HG03025 (cell line): ENCODE data around the gene NENF.
"Not testable (repeated sequence)": the region's sequence is repeated elsewhere in the genome, so short reads cannot be mapped to it uniquely, and the experiment has no call there.

Experiments used
- ATAC-seq: cut with Tn5 transposase; IDR thresholded peaks from one replicate; pipeline ENCODE4 v1.9.1; 2021; ENCODE audit warnings: mild to moderate bottlenecking, moderate library complexity; ENCODE audit not compliant: unreplicated experiment, low FRiP score

NENF gene

DNA sequence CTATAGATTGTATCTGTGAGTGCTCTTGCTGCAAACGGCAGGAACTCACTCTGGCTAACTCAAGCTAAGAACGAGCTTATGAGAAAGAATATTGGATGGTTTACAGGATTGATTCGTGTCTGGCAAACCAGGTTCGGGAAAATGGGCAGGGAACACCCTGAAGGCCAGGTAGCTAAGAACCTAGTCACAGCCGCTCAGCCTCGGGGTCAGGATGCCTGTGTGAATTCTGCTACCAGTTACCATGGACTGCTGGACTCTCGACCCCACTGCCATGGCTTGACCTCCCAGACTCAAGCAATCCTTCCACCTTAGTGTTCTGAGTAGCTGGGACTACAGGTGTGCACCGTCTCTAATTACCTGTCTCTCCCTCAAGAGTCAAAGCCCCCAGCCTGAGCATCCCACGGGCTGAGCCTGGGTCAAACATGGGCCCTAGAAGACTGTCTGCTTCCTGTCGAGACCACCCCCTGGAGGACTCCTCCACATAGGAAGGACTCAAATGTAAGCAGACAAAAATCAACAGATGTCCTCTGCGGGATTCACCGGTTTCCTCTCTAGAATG is 45.8 kb downstream of the NENF start:
- no peak for ATAC-seq

DNA sequence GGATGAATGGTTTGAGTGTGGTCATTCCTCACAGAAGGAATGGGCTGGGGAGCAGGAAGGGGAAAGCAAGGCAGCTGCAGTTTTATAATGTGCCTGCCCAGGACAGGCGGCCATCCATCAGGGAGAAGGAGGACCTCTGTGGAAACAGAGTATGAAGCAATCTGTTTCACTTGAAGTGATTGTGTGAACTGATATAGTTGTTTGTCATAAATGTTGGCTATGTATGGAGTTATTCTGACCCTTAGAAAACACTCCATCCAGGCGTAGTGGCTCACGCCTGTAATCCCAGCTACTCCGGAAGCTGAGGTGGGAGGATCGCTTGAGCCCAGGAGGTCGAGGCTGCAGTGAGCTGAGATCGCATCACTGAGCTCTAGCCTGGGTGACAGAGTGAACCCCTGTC is 46.5 kb downstream of the NENF start:
- ATAC-seq = no peak

DNA sequence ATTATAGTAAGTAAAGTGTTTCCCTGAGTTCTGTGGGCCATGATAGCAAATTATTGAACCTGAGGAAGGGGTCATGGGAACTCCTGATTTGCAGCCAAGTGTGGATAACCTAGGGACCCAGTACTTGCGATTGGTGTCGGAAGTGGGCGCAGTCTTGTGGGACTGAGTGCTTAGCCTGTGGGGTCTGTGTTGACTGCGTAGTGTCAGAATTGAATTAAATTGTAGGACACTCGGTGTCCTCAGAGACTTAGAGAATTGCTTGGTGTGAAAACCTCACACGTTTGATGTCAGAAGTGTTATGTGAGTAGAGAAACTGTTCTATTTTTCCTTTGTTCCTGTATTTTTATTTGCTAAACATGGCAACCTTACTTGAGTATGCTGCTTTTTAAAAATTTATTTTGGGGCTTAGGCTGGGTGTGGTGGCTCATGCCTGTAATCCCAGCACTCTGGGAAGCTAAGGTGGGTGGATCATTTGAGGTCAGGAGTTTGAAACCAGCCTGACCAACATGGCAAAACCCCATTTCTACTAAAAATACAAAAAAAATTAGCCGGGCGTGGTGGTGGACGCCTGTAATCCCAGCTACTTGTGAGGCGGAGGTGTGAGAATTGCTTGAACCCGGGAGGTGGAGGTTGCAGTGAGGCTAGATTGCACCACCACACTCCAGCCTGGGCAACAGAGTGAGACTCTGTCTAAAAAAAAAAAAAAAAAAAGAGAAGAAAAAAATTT is 48.2 kb downstream of the NENF start:
- ATAC-seq = not testable (repeated sequence)

DNA sequence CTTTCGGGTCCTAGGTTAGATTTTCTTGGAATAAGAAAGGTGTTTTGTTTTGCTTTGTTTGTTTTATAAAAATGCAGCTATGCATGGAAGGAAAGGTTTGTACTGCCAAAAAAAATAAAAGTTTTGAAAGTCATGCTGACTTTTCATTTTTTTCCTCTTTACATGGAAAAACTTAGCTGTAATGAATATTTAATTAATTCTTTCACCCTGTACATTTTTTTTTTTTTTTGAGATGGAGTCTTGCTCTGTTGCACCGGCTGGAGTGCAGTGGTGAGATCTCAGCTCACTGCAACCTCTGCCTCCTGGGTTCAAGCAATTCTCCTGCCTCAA is 48.7 kb downstream of the NENF start:
- no peak for ATAC-seq

DNA sequence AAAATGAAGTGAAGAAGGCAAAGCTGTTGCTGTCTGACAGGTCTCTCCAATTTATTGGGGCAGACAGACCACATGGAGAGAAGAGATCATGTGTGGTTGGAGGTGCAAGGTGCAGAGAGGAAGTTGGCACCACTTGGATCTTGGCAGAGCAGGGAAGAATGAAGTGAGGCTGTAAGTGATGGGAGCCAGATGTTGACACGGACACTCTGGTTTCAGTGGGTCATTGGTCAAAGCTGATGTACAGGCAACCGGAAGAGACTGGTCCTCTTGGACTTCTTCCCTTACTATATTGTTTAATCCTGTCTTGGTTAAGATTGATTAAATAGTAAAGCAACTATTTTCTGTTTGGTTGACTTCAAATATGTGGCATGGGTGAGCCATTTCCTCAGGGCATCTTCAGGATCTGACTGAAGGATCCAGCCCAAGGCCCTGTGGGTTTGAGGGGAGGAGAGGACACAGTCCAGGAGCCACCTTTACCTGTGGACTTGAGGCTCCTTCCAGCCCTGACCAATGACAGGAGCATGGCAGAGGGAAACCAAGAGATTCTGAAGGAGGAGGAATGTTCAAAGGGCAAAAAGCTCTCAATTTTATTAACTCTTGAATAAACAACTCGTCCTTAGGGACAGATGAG is 49.4 kb downstream of the NENF start:
- no peak for ATAC-seq

DNA sequence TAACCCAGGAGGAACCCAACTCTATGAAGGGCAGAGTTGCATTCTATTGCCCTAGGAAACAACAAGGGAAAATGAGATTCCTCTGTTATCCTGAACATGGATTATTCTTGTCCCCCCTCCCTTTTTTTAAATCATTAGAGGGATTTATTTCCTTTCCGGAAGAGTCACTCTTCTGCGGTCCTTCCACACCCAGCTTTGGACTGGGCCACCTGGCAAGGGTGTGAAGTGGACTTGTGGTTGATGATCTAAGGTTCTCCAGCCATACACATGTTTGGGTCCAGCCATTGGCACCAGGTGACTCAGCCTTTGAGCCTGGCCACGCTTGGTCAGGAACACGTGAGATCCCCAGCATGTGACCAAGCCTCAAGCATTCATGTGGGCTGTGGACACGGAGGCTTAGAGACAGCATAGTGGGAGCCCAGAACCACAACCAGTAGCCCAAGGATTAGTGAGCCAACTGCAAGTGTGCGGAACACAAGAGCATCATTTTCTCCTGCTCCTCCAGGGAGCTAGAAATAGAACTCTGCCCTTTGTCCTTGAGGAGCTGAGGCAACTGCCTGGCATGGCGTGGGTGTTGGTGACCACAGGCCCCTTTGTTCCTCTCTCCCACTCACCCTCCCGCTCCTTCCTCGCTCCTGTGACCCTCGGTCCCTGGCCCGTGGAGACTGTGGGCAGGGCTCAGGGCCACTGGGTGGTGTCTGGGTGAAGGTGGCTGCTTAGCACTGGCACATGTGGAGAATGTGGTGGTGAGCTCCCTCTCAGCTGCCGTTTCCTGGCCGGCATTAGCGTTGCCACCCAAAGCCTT is 50.1 kb downstream of the NENF start:
- no peak for ATAC-seq

DNA sequence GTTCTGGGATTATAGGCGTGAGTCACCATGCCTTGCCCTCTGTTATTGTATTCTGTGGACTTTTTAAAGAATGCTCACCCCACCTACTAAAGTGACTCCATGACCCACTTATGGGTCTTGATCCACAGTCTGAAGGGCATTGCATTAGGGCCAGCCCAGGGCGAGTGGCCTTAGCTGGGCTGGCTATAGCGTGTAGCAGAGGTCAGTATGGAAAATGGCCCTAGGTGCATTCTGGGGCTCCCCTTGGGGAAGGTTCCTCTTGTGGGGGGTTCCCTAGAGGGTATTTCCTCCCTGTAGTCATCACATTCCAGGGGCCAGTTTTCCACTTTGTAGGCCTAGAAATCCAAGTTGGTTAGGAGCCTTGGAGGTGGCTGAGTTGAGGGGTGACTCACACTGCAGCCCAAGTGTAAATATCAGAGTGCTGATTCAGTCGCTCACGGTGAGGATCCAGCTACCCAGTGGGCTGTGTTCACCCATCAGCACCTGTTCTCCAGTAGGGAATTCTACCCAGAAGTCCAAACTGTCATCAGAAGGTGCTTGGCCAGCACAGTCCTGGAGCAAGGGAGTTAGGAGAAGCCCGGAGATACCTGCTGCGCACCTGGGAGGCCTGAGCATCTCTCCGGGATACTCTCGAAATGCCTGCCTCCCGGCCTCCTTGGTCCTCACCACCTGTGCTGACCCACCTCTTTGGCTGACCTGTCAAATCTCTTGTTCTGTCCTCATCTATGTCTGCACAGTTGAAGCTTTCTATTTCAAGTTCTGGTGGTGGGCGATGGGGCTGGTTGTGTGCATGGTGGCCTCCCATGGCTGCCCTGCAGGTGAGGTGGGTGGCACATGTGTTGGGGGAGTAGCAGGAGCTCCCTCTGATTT is 52.2 kb downstream of the NENF start:
- ATAC-seq = no peak

DNA sequence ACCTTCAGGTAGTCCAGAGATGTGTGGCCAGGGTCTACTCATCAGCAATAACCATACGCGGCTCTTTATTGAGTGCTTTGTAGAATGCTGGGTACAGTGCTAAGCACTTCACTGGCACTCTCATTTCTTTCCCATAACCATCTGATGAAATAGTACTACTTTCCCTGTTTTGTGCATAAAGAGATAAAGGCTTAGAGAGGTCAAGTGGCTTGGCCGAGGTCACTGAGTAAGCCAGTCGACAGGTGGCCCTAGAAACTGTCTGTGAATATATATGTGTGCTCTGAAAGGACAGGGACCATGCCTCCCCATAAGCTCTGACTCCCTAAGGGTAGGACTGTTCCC is 52.8 kb downstream of the NENF start:
- no peak for ATAC-seq

DNA sequence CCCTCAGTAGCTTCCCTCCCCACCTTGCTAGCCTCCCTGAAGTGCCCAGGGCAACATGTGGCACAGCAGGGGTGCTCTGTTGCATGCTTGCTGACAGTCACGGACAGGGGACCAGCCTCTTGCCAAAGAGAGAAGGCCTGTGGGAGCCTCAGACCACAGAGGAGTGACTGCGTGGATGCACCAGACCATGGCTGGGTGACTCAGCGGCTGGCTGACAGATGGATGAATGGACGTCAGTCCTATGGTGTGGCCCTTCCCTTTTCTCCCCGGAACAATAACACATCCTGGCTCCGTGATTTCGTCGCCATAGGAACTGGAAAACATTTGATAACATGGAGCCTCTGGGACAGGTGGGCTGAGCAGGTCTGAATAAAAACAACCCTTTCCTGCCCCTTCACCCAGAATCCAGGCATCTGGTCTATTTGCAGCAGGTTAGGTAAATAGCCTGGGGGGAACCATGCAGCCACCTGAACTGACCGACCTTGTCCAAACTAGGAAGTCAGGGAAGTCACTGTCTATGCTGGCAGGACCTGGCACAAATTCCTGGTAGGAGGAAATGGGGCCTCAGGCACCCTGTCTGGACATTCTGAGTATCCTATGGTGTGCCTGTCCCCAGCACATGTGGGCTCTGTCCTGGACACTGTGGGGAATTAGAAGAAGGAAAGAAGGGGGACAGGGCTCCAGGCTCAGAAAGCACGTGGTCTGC is 53.3 kb downstream of the NENF start:
- ATAC-seq = no peak

DNA sequence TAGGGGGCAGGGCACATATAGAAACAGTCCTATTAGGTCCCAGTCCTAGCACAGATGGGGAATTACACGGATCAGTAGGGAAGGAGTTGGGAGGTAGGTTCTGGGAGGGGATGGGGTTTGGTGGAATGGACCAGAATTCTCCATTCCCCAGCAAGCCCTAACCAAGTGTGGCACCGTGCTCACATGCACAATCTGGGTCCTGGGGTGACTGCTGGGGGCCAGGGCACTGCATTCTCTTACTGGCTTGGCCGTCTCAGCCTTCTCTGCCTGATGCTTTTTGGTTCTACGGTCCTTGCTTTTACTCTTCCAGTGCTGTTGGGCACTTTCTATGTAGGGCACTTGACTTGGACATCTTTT is 53.9 kb downstream of the NENF start:
- no peak for ATAC-seq

DNA sequence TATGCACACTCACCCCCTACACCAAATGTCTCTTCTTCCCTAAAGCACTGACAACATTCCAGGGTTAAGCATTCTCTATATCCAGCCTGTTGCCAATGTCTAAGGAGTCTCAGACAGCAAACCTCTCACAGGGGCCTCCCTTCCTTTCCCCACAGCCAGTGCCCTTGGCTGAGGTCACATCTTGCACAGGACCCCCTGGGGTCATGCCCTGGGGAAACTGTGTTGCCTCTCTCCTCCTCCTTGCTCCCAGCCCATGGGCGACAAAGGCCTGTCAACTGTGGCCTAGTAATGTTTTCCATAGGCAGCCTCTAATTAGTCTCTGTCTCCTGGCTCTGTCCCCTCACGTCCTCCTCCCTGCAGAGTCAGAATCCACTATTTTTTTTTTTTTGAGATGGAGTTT is 54.6 kb downstream of the NENF start:
- no peak for ATAC-seq

DNA sequence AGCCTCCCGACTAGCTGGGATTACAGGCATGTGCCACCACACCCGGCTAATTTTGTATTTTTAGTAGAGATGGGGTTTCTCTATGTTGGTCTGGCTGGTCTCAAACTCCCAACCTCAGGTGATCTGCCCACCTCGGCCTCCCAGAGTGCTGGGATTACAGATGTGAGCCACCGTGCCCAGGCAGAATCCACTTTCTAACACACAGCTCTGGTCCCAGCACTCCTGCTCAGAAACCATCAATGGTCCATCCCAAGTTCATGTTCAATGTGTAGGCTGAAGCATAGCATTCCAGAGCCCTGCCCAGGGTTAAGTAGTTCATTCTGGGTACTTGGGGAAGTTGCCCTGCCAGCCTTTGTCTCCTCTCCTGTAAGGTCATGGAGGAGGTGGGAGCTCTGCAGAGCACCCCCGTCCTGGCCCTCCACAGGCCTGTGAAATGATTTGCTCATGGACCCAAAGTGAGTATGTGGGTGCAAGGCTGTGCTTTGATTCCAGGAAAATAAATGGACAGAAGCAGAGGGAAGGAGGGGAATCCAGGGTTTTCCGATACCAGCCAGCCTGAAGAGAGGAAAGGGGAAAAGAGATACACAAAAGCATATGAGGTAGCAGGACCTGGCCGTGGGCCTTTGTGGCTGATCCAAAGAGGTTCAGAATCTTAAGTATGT is 55.2 kb downstream of the NENF start:
- ATAC-seq = no peak

DNA sequence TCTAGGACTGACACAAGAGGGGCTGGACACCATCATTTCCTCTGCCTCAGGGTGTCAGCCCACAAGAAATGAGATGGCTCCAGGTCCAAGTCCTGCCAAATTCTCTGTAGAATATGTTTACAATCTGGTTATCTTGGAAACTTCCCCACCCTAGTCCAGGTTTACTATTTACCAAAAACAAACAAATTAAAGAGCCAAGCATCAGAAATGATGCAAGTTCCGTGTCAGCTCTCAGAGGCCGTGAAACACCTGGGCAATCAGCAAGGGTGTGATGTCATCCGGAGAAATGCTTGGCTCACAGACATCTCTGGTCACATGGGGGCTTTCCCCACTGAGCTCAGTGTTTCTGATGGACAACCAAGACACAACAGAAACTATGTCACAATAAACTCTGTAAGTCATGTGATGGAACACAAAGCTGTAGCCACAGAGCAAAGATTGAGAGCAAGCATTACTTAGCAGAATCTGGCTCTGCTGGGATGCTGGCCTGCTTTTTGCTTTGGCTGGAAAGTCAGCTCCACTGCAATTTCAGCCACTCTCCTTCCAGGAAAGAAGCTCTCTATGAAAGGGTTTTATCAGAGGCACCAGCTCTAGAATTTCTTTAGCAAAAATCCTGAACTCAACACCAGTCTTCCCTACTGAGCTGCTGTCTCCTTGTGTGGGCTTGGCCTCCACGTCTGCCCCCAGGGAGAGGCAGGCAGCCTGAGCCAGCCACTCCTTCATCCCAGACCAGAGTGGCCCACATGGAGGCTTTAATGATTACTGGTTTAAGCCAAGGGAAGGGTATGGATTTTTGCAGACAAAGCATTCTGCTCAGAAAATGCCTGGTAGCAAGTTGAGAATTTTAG is 55.9 kb downstream of the NENF start:
- no peak for ATAC-seq

DNA sequence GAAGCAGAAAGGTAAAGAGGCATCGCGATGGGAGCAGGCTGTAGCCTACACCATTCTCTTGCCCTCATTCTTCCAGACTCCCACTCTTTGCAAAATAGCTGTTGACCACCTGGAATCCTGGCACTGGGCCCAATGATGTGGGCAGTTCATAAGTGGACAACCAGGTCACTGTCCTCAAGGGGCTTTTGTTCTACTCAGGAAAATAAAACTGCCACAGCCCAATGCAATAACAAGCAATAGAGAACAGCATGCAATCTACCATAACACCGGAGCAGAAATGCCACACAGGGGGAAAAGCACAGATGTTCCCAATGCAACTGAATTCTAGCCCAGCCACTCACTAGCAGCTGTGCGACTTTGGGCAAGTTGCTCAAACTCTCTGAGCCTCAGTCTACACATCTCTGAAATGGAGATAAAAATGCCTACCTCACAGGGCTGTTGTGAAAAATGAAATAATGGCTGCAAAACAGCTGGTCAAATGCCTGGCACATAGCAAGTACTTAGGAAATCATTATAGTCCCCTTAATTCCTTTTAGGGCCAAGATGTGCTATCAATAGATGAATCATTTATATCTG is 56.7 kb downstream of the NENF start:
- no peak for ATAC-seq

DNA sequence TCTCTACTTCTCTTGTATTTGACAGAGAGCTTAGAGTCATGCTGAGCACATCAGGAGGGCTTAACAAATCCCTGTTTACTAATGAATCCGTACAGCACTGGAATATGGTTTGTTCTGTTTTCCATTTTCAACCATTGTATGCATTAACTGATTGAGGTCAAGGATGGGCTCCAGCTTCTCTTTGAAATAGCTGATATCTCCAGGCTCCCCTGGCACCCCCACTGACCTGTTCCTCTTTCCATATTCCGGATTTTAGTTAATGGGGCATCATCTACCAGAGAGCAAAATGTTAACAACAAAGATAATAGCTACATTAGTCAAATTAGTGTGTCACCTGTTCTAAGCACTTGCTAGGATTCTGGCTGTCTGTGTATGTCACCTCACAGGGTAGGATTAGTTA is 57.6 kb downstream of the NENF start:
- no peak for ATAC-seq

DNA sequence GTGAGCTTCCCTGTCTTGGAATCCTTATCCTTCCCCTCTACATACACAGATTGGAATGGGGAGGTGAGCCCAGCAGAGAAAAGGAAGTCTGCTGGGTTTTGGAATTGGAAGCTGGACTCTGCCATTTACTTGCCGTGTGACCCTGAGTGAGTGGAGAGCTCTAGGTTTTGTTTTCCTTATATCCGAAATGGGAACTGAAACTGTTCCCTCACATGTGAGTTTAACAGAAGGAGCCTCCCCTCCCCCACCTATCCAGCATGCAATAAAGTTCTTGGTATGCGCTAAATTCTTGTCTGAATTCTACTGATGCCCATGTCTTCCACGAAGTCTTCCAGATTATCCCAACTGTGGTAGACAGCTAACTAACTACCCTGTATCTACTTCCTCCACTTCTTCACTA is 58.7 kb downstream of the NENF start:
- no peak for ATAC-seq
